Endodermal cell (in vitro differentiated cells): ENCODE data around the gene CLEC4F. TPM values are rescaled to one million over a fixed set of nuclear protein-coding genes. Genes with fewer than 3 reads are reported as not detected.

Experiments used
- DNase-seq: peaks from one replicate; pipeline ENCODE4 v3.0.0-alpha.2; 2017
- H3K27ac ChIP-seq: 2 replicates; pipeline ENCODE4 v1.5.1; 2013; ENCODE audit warnings: mild to moderate bottlenecking, low read depth, low read length, moderate library complexity
- H3K27me3 ChIP-seq: 2 replicates; pipeline ENCODE4 v1.6.1; 2013; ENCODE audit warnings: mild to moderate bottlenecking, low read length, moderate library complexity; ENCODE audit not compliant: insufficient read depth, control insufficient read depth, poor library complexity, severe bottlenecking
- H3K36me3 ChIP-seq: 2 replicates; pipeline ENCODE4 v1.7.0; 2013; ENCODE audit warnings: mild to moderate bottlenecking, low read length, moderate library complexity; ENCODE audit not compliant: control insufficient read depth, insufficient read depth
- H3K4me1 ChIP-seq: one replicate; pipeline ENCODE4 v1.7.0; 2013; ENCODE audit warnings: low read length; ENCODE audit not compliant: control insufficient read depth, insufficient read depth
- H3K4me3 ChIP-seq: 2 replicates; pipeline ENCODE4 v1.5.1; 2013; ENCODE audit warnings: mild to moderate bottlenecking, low read length, moderate library complexity
- H3K9ac ChIP-seq: 2 replicates; pipeline ENCODE4 v1.6.1; 2013; ENCODE audit warnings: mild to moderate bottlenecking, low read length, moderate library complexity; ENCODE audit not compliant: poor library complexity, severe bottlenecking; ENCODE audit errors: extremely low read depth
- H3K9me3 ChIP-seq: 2 replicates; pipeline ENCODE4 v1.6.1; 2013; ENCODE audit warnings: mild to moderate bottlenecking, low read length, moderate library complexity; ENCODE audit not compliant: control insufficient read depth
- H3K27ac Mint-ChIP-seq: 2 replicates; pipeline ENCODE4 v1.8.0; 2020; ENCODE audit warnings: mixed read lengths
- H3K27me3 Mint-ChIP-seq: 2 replicates; pipeline ENCODE4 v1.8.0; 2021; ENCODE audit warnings: mild to moderate bottlenecking, mixed read lengths; ENCODE audit not compliant: insufficient read depth
- H3K36me3 Mint-ChIP-seq: 2 replicates; pipeline ENCODE4 v1.8.0; 2020; ENCODE audit warnings: low read depth, mixed read lengths
- H3K4me1 Mint-ChIP-seq: 2 replicates; pipeline ENCODE4 v1.8.0; 2020; ENCODE audit warnings: mixed read lengths
- H3K4me3 Mint-ChIP-seq: 2 replicates; pipeline ENCODE4 v1.8.0; 2020; ENCODE audit warnings: mild to moderate bottlenecking, moderate library complexity, mixed read lengths
- H3K9me3 Mint-ChIP-seq: 2 replicates; pipeline ENCODE4 v1.8.0; 2020; ENCODE audit warnings: mild to moderate bottlenecking, mixed read lengths
- WGBS, 2 experiments: methylation state at CpG; one replicate each; pipeline versions ENCODE4 v1.1.5 to v1.1.7; 2013; ENCODE audit warnings: missing lambda C conversion rate in 2 of 2, mixed read lengths in 1 of 2; ENCODE audit not compliant: insufficient coverage in 1 of 2, insufficient read length in 1 of 2; 5-methylcytosine and 5-hydroxymethylcytosine counted together
- total RNA-seq, 2 donors: library from RNA; stranded (reverse); fragmentation: NEBNext Ultra II Directional in 1 of 2; extraction: Animal tissue kit (Norgen Biotek cat#: 25700) in 1 of 2; gene quantifications; 2 replicates in 1 of 2; 3 replicates in 1 of 2; pipeline ENCODE4 v1.2.1, GENCODE V29; 2021
- TF ChIP-seq, protein P1 (sequence below): fragments of 200-600 bp; sonication (generic); conservative IDR thresholded peaks from 2 replicates; pipeline ENCODE4 v1.5.0; 2021; ENCODE audit warnings: antibody characterized with exemption, mild to moderate bottlenecking

Gene CLEC4F
- total RNA-seq, 2 donors from 2014 or later: not detected

DNA sequence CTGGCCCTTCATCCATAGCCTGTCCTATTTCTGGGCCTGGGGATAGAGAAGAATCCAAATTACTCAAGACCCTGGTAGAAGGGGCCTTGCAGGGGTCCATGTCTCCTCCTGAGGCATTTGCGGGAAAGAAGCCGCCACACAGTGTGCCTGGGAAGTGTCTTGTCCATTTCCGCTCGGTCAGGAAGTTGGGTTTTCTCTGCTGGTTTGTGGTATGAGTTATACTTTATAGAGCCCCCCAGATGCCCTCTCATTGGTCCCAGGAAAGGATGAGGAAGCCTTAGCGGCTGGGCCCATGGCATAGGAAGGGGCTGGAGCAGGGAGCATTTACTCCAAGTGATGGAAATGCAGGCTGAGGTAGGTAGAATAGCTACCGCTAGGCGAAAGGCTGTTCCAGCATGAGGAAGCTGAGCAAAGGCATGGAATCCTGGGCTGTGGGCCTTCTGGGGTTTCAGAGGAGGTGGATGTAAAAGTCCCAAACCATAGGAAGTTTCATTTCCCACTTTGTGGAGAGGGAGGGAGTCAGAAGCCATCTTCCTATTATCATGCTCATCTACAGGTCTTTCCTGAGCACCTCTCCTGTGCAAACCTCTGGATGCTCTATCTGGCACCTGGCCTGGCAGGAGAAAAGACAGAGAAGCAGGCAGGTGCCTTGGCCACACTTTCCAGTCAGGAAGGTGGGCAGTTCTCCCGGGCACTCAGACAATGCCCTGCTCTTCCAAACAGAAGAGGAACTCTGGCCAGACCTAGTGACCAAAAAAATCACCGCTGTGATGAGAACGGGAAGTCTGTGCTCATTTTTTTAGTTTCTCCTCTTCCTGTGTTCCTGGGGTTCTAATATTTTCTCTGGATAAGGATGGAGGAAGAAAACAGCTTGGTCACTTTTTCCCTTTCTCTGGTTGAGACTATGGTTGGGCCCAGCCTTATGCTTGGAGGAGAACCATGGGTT lies 17.9 kb upstream of the CLEC4F start:
- TF ChIP-seq, protein P1, sequence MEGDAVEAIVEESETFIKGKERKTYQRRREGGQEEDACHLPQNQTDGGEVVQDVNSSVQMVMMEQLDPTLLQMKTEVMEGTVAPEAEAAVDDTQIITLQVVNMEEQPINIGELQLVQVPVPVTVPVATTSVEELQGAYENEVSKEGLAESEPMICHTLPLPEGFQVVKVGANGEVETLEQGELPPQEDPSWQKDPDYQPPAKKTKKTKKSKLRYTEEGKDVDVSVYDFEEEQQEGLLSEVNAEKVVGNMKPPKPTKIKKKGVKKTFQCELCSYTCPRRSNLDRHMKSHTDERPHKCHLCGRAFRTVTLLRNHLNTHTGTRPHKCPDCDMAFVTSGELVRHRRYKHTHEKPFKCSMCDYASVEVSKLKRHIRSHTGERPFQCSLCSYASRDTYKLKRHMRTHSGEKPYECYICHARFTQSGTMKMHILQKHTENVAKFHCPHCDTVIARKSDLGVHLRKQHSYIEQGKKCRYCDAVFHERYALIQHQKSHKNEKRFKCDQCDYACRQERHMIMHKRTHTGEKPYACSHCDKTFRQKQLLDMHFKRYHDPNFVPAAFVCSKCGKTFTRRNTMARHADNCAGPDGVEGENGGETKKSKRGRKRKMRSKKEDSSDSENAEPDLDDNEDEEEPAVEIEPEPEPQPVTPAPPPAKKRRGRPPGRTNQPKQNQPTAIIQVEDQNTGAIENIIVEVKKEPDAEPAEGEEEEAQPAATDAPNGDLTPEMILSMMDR: no peak
- Mint-ChIP-seq H3K4me3 (no peak overlapping the region), H3K36me3 (no peaks in the 10 kb centered on the region), H3K4me1 (no peaks in the 10 kb centered on the region), H3K9me3 (peaks cover 6% of the 10 kb centered on the region), H3K27me3 (peaks cover 42% of the 10 kb centered on the region), H3K27ac (no peak overlapping the region)
- Histone ChIP-seq H3K27me3 (no peaks in the 10 kb centered on the region), H3K9me3 (no peaks in the 10 kb centered on the region), H3K36me3 (no peaks in the 10 kb centered on the region), H3K4me3 (no peak overlapping the region), H3K4me1 (no peaks in the 10 kb centered on the region), H3K9ac (no peak overlapping the region), H3K27ac (no peak overlapping the region)
- WGBS, 2 experiments: 90 to 93% methylated on average over 7 to 10 of the region's 10 CpGs
- DNase-seq: no peak

DNA sequence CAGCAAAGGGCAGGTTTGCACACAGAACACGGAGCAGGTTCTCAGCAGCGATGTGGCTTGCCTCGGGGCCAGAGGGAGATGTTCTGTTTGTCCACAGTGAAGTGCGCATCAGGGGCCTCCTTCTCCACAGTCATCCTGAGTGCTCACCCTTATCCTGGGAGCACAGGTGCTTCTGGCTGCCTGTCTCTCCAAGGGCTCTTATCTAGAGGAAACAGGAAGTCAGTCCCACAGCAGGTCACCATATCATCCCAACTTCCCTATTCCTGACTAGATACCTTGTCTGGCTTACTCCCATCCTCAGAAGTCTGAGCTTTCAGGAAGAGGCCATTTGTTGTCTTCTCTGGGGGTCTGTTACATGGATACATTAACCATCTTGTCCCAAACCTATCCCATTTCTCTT lies 15.2 kb upstream of the CLEC4F start, which contains the start of gene CD207:
TSS of gene CD207 (minus strand) at position 174 of the 400 bp plus-strand sequence. CDS start at position 134, 40 bp downstream.
- no peak within 1 kb of the TSS for H3K27ac ChIP-seq
- peaks cover 6% of the 10 kb centered on the region for H3K27me3 ChIP-seq
- no peaks in the 10 kb centered on the region for H3K36me3 ChIP-seq
- H3K36me3 Mint-ChIP-seq: no peaks in the 10 kb centered on the region
- H3K4me3 Mint-ChIP-seq: no peak within 1 kb of the TSS
- no peak within 1 kb of the TSS for H3K9ac ChIP-seq
- H3K27me3 Mint-ChIP-seq: peaks cover 40% of the 10 kb centered on the region
- TF ChIP-seq, protein P1: no peak
- H3K9me3 Mint-ChIP-seq: no peaks in the 10 kb centered on the region
- H3K4me1 Mint-ChIP-seq: no peaks in the 10 kb centered on the region
- 96 to 100% methylated on average over 2 to 4 of the region's 4 CpGs for WGBS, 2 experiments
- H3K4me1 ChIP-seq: no peaks in the 10 kb centered on the region
- no peak within 1 kb of the TSS for H3K27ac Mint-ChIP-seq
- no peak for DNase-seq
- no peak within 1 kb of the TSS for H3K4me3 ChIP-seq
- no peaks in the 10 kb centered on the region for H3K9me3 ChIP-seq

DNA sequence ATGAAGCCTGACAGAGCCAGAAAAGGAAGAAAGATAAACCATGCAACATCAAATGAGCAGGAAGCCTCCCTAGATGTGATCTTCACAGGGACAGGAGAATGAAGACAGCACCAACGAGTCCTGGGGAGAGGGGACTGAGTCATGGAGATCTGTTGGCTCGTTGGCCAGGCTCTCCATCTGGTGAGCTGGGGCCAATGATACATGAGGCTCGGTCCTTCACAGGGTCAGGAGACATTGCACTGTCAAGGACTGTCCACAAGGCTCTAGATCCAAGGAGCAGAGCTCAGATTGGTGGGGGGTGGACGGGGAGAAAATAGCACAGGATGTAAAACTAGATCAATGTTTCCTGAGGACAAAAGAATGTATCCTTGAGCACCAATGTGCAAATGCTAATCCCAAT lies 14.5 kb upstream of the CLEC4F start:
- Mint-ChIP-seq H3K27me3 (peaks cover 46% of the 10 kb centered on the region), H3K4me1 (no peaks in the 10 kb centered on the region), H3K9me3 (no peaks in the 10 kb centered on the region), H3K36me3 (no peaks in the 10 kb centered on the region), H3K27ac (no peak overlapping the region), H3K4me3 (no peak overlapping the region)
- H3K9me3 ChIP-seq: no peaks in the 10 kb centered on the region
- TF ChIP-seq, protein P1: no peak
- H3K4me3 ChIP-seq: no peak overlapping the region
- WGBS, 2 experiments: 82 to 85% methylated on average over 2 to 4 of the region's 4 CpGs
- H3K27ac ChIP-seq: no peak overlapping the region
- no peak overlapping the region for H3K9ac ChIP-seq
- H3K27me3 ChIP-seq: peaks cover 6% of the 10 kb centered on the region
- no peaks in the 10 kb centered on the region for H3K4me1 ChIP-seq
- no peaks in the 10 kb centered on the region for H3K36me3 ChIP-seq
- no peak for DNase-seq
